IPS-18c (cell line): ENCODE results near the gene NKTR.

Experiments used
- H3K4me3 ChIP-seq: 2 replicates; pipeline ENCODE4 v1.7.0; 2013; ENCODE audit warnings: low read depth, mild to moderate bottlenecking, low read length, moderate library complexity; ENCODE audit not compliant: insufficient read depth
- H3K9me3 ChIP-seq: one replicate; pipeline ENCODE4 v1.6.1; 2013; ENCODE audit warnings: mild to moderate bottlenecking, low read length, moderate library complexity; ENCODE audit not compliant: control insufficient read depth, insufficient read depth

Gene NKTR

GRCh38 chr3:42666022-42666421 lies 65.5 kb downstream of the NKTR start:
- Histone ChIP-seq H3K9me3 (peaks cover 2% of the 10 kb centered on the region), H3K4me3 (no peak overlapping the region)

- H3K4me3 ChIP-seq = no peak overlapping the region
- peaks cover 2% of the 10 kb centered on the region for H3K9me3 ChIP-seq
These were observed 66.1 kb downstream of the NKTR start for GRCh38 chr3:42666577-42666998.

GRCh38 chr3:42667096-42667522 lies 66.6 kb downstream of the NKTR start:
- H3K9me3 ChIP-seq = peaks cover 2% of the 10 kb centered on the region
- no peak overlapping the region for H3K4me3 ChIP-seq

GRCh38 chr3:42667523-42668412 lies 67.3 kb downstream of the NKTR start:
- Histone ChIP-seq H3K9me3 (peaks cover 2% of the 10 kb centered on the region), H3K4me3 (no peak overlapping the region)

- H3K9me3 ChIP-seq = peaks cover 2% of the 10 kb centered on the region
- H3K4me3 ChIP-seq = no peak overlapping the region
These were observed 67.9 kb downstream of the NKTR start for GRCh38 chr3:42668413-42668760.

GRCh38 chr3:42668793-42669217 lies 68.3 kb downstream of the NKTR start:
- Histone ChIP-seq H3K9me3 (peaks cover 2% of the 10 kb centered on the region), H3K4me3 (no peak overlapping the region)

- Histone ChIP-seq H3K9me3 (peaks cover 2% of the 10 kb centered on the region), H3K4me3 (no peak overlapping the region)
These were observed 69.6 kb downstream of the NKTR start for GRCh38 chr3:42670051-42670576.

GRCh38 chr3:42670670-42671069 lies 70.2 kb downstream of the NKTR start:
- H3K4me3 ChIP-seq = no peak overlapping the region
- H3K9me3 ChIP-seq = peaks cover 2% of the 10 kb centered on the region

GRCh38 chr3:42672515-42672914 lies 72.0 kb downstream of the NKTR start:
- no peak overlapping the region for H3K4me3 ChIP-seq
- H3K9me3 ChIP-seq = peaks cover 2% of the 10 kb centered on the region

GRCh38 chr3:42673082-42673481 lies 72.6 kb downstream of the NKTR start:
- H3K9me3 ChIP-seq = peaks cover 2% of the 10 kb centered on the region
- H3K4me3 ChIP-seq = no peak overlapping the region

GRCh38 chr3:42674146-42674545 lies 73.7 kb downstream of the NKTR start:
- Histone ChIP-seq H3K9me3 (peaks cover 2% of the 10 kb centered on the region), H3K4me3 (no peak overlapping the region)

GRCh38 chr3:42675909-42676308 lies 75.4 kb downstream of the NKTR start:
- H3K4me3 ChIP-seq = no peak overlapping the region
- no peaks in the 10 kb centered on the region for H3K9me3 ChIP-seq

- no peak overlapping the region for H3K4me3 ChIP-seq
- no peaks in the 10 kb centered on the region for H3K9me3 ChIP-seq
These were observed 78.0 kb downstream of the NKTR start for GRCh38 chr3:42678447-42678846.

- no peaks in the 10 kb centered on the region for H3K9me3 ChIP-seq
- no peak overlapping the region for H3K4me3 ChIP-seq
These were observed 79.8 kb downstream of the NKTR start for GRCh38 chr3:42680271-42680670.

GRCh38 chr3:42680806-42681205 lies 80.3 kb downstream of the NKTR start:
- Histone ChIP-seq H3K4me3 (no peak overlapping the region), H3K9me3 (no peaks in the 10 kb centered on the region)

- Histone ChIP-seq H3K9me3 (no peaks in the 10 kb centered on the region), H3K4me3 (no peak overlapping the region)
These were observed 81.0 kb downstream of the NKTR start for GRCh38 chr3:42681361-42682038.

GRCh38 chr3:42682301-42683070 lies 82.0 kb downstream of the NKTR start:
- no peak overlapping the region for H3K4me3 ChIP-seq
- H3K9me3 ChIP-seq = no peaks in the 10 kb centered on the region
